Hindlimb muscle (tissue), 1 donor: ENCODE measurements around the gene DEFB126. TPM values are rescaled to one million over a fixed set of nuclear protein-coding genes. Genes with fewer than 3 reads are reported as not detected.
"Not testable (repeated sequence)": the region's sequence is repeated elsewhere in the genome, so short reads cannot be mapped to it uniquely, and the experiment has no call there.

ENCODE experiments used
- DNase-seq: peaks from one replicate; pipeline ENCODE4 v3.0.0-alpha.2; 2013
- polyA plus RNA-seq: library from polyadenylated mRNA; unstranded; fragments of 120-200 nt; gene quantifications from one replicate; pipeline ENCODE4 v1.2.1, GENCODE V29; 2013; ENCODE audit not compliant: insufficient read length

DEFB126 gene
- polyA plus RNA-seq = not detected

GRCh38 chr20:142290-142689, at the start of gene DEFB126:
Gene DEFB126 (plus strand): TSS chr20:142590. CDS start chr20:142629, 39 bp downstream.
- DNase-seq = no peak

- no peak for DNase-seq
Observed at GRCh38 chr20:93641-94040, 48.7 kb upstream of the DEFB126 start.

- DNase-seq = no peak
Observed at GRCh38 chr20:95215-95614, 47.2 kb upstream of the DEFB126 start.

- not testable (repeated sequence) for DNase-seq
Observed at GRCh38 chr20:97691-98090, 44.7 kb upstream of the DEFB126 start.

- no peak for DNase-seq
Observed at GRCh38 chr20:101975-102374, 40.4 kb upstream of the DEFB126 start.

- DNase-seq = no peak
Observed at GRCh38 chr20:103456-103855, 38.9 kb upstream of the DEFB126 start.

GRCh38 chr20:112396-112795, 30.0 kb upstream of the DEFB126 start:
- no peak for DNase-seq

GRCh38 chr20:117518-117917, 24.9 kb upstream of the DEFB126 start:
- no peak for DNase-seq

- DNase-seq = not testable (repeated sequence)
Observed at GRCh38 chr20:129786-130323, 12.5 kb upstream of the DEFB126 start.

- no peak for DNase-seq
Observed at GRCh38 chr20:137668-138490, 4.5 kb upstream of the DEFB126 start.

GRCh38 chr20:145877-146276, 3.5 kb downstream of the DEFB126 start:
- DNase-seq = no peak

GRCh38 chr20:152131-152530, 9.7 kb downstream of the DEFB126 start:
- no peak for DNase-seq

- DNase-seq = no peak
Observed at GRCh38 chr20:157154-157553, 14.8 kb downstream of the DEFB126 start, which contains the start of gene DEFB127. Gene DEFB127 (plus strand): TSS chr20:157454. CDS start chr20:157545, 91 bp downstream.

- DNase-seq = no peak
Observed at GRCh38 chr20:164618-165017, 22.2 kb downstream of the DEFB126 start.

GRCh38 chr20:168876-169275, 26.5 kb downstream of the DEFB126 start:
- no peak for DNase-seq

- DNase-seq = no peak
Observed at GRCh38 chr20:184288-184687, 41.9 kb downstream of the DEFB126 start.

- no peak for DNase-seq
Observed at GRCh38 chr20:187733-188132, 45.3 kb downstream of the DEFB126 start.

- DNase-seq = no peak
Observed at GRCh38 chr20:189611-190010, 47.2 kb downstream of the DEFB126 start, which contains the start of gene DEFB128. Gene DEFB128 (minus strand): TSS chr20:189711. CDS start chr20:189623, 88 bp downstream.

Other genes with a start within 250 kb of the DEFB126 start
- not detected for gene DEFB125, start 54.9 kb upstream of the DEFB126 start, polyA plus RNA-seq
- gene DEFB127, start 14.9 kb downstream of the DEFB126 start, polyA plus RNA-seq = not detected
- gene DEFB128, start 47.1 kb downstream of the DEFB126 start, polyA plus RNA-seq = not detected
- not detected for gene DEFB129, start 84.7 kb downstream of the DEFB126 start, polyA plus RNA-seq
- not detected for gene DEFB132, start 115.1 kb downstream of the DEFB126 start, polyA plus RNA-seq
- gene C20orf96, start 148.2 kb downstream of the DEFB126 start, polyA plus RNA-seq = 11.1 TPM
- 30.1 TPM for gene ZCCHC3, start 155.0 kb downstream of the DEFB126 start, polyA plus RNA-seq
- gene SOX12, start 183.0 kb downstream of the DEFB126 start, polyA plus RNA-seq = 29.8 TPM
- 28.4 TPM for gene NRSN2, start 204.5 kb downstream of the DEFB126 start, polyA plus RNA-seq
- gene TRIB3, start 238.2 kb downstream of the DEFB126 start, polyA plus RNA-seq = 3.3 TPM